Kidney epithelial cell (primary cell): Measurements from ENCODE around the gene FMN1. TPM values are rescaled to one million over a fixed set of nuclear protein-coding genes. Genes with fewer than 3 reads are reported as not detected.

Experiments used
- DNase-seq: peaks from one replicate; pipeline ENCODE4 v3.0.0-alpha.2; 2010; ENCODE audit warnings: low read depth
- H3K27me3 ChIP-seq: 2 replicates; pipeline ENCODE4 v1.6.0; 2011; ENCODE audit warnings: low read length; ENCODE audit not compliant: control insufficient read depth, insufficient read depth
- H3K36me3 ChIP-seq: 2 replicates; pipeline ENCODE4 v1.5.1; 2011; ENCODE audit warnings: low read length; ENCODE audit not compliant: control insufficient read depth, insufficient read depth
- H3K4me3 ChIP-seq: 2 replicates; pipeline ENCODE4 v1.5.1; 2011; ENCODE audit warnings: low read depth, mild to moderate bottlenecking, control low read depth, low read length
- total RNA-seq: library from RNA; depleted of rRNA; stranded (reverse); fragments of >200 nt; gene quantifications from 2 replicates; pipeline ENCODE4 v1.2.3, GENCODE V29; 2015
- TF ChIP-seq, protein P1 (sequence below): IDR thresholded peaks from 2 replicates; pipeline ENCODE4 v1.5.1; 2011; ENCODE audit warnings: mild to moderate bottlenecking, moderate library complexity, low read length, control low read depth, inconsistent platforms; ENCODE audit not compliant: insufficient read depth, poor library complexity, severe bottlenecking

The FMN1 gene
- total RNA-seq, 1 donor from 2014 or later = 4.5 TPM

DNA sequence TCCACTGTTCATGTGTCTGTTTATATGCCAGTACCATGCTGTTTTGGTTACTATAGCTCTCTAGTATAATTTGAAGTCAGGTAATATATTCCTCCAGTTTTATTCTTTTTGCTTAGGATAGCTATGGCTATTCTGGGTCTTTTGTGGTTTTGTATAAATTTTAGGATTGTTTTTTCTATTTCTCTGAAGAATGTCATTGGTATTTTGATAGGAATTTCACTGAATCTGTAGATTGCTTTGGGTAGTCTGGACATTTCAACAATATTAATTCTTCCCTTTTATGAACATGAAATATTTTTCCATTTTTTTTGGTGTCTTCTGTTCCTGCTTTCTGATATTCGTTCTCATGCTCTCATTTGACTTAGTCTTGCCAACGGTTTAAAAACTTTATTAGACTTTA lies 437.1 kb downstream of the FMN1 start:
- H3K4me3 ChIP-seq = no peak overlapping the region
- no peak for DNase-seq
- no peaks in the 10 kb centered on the region for H3K27me3 ChIP-seq
- H3K36me3 ChIP-seq = no peaks in the 10 kb centered on the region
- TF ChIP-seq, protein P1, sequence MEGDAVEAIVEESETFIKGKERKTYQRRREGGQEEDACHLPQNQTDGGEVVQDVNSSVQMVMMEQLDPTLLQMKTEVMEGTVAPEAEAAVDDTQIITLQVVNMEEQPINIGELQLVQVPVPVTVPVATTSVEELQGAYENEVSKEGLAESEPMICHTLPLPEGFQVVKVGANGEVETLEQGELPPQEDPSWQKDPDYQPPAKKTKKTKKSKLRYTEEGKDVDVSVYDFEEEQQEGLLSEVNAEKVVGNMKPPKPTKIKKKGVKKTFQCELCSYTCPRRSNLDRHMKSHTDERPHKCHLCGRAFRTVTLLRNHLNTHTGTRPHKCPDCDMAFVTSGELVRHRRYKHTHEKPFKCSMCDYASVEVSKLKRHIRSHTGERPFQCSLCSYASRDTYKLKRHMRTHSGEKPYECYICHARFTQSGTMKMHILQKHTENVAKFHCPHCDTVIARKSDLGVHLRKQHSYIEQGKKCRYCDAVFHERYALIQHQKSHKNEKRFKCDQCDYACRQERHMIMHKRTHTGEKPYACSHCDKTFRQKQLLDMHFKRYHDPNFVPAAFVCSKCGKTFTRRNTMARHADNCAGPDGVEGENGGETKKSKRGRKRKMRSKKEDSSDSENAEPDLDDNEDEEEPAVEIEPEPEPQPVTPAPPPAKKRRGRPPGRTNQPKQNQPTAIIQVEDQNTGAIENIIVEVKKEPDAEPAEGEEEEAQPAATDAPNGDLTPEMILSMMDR = no peak

DNA sequence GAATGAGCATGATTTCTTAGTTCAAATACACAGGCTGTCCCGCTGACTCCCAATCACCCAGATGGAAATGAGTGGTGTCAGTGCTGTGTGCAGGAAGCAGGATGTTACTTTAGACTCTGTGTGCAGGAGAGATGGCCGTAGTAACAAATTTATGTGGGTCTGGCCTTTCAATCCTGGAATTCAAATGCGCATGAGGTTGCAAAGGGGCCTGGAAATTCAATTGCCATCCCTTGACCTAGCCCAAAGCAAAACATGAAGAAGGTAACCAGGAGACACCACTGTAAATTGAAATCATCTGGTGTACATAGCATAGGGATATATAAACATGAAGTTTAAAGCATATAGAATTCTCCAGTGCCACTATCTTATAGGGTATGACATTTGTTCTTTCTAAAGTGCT lies 443.5 kb downstream of the FMN1 start:
- Histone ChIP-seq H3K4me3 (no peak overlapping the region), H3K36me3 (no peaks in the 10 kb centered on the region), H3K27me3 (no peaks in the 10 kb centered on the region)
- DNase-seq = no peak
- TF ChIP-seq, protein P1 = no peak

DNA sequence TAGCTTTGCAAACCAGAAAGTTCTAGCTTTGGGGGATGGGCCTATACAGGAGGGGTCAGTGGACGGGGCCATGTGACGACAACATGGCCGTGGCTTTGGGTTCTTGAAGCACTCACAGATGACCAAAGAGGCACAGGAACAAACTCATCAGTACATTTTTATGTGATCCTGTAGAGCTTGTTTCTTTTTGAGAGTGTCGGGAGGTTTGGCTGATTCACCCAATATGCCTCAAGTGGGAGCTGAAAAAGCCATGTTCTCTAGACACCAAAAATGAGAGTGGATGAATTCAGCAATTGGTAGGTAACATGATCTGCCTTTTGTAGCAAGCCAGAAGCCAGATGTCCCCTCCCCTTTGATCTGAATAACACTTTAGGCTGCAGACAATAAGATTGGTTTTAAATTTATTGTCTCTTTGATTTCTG lies 446.6 kb downstream of the FMN1 start:
- no peaks in the 10 kb centered on the region for H3K36me3 ChIP-seq
- no peak for DNase-seq
- H3K4me3 ChIP-seq = no peak overlapping the region
- TF ChIP-seq, protein P1 = no peak
- H3K27me3 ChIP-seq = no peaks in the 10 kb centered on the region

DNA sequence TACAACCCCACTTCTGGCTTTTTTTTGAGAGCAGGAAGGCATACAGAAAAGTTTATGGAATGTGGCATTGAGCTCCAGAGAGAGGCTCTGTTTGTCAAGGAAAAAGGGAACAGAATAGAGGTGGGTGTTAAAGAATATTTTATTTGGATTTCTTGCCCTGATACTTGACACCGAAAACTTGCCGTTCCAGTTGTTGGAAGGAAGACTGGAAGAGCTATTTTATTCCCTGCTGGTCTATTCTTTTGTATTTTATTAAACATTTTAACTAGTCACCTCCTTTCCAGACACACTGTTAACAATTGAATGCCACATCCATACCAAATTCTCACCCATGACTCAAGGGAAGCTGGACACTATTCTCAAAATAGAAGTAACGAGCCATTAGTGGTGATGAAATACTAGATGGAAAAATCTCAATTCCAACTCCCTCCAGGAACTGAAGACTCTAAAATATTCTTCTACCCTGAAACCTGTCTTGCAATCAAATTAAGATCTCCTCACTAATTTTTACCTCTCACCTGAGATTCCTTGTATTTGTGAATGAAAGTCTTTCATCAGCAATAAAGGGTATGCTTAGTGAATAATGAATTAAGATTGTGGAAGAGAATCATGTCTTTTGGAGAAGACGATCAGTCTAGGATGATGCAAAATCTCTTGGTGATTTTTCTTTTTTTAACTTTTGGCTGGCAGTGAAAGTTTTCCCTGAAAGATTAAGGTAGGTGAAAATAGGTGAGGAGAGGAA lies 448.2 kb downstream of the FMN1 start:
- no peaks in the 10 kb centered on the region for H3K36me3 ChIP-seq
- no peak for DNase-seq
- H3K27me3 ChIP-seq = no peaks in the 10 kb centered on the region
- TF ChIP-seq, protein P1 = no peak
- no peak overlapping the region for H3K4me3 ChIP-seq

DNA sequence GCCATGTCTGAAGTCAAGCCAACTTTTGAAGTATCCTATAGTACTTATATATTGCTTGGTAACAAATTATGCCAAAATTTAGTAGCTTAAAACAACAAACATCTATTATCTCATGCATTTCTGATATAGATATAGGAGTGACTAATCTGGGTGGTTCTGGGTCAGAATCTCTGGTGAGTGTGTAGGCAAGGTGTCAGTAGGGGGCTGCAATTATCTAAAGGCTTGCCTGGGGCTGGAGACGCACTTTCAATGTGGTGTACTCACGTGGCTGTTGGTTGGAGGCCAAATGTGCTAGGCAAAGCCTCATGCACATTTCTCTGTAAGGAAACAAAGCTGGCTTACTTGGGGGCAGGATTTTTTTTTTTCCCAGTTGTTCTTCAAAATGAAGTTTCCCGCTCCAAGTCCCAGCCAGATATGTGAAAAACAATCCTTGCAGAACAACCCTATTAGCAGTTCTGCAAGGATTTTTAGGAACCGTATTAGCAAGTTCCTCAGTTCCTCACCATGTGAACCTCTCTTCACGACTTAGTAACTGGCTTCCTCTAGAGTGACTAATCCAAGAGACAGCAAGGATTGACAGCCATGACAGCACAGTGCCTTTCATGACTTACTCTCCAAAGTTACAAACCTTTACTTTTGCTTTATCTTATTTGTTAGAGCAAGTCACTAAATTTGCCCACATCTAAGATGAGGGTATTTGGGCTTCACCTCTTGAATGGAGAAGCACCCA lies 450.9 kb downstream of the FMN1 start:
- Histone ChIP-seq H3K36me3 (no peaks in the 10 kb centered on the region), H3K27me3 (no peaks in the 10 kb centered on the region), H3K4me3 (no peak overlapping the region)
- TF ChIP-seq, protein P1 = no peak
- no peak for DNase-seq
